Sigmoid colon (tissue), 7 donors: ENCODE data around the gene TADA3. TPM values are rescaled to one million over a fixed set of nuclear protein-coding genes. Genes with fewer than 3 reads are reported as not detected.
A peak's percentile ranks its signal among the peaks of the same experiment; 100 is the strongest.

ENCODE experiments used
- DNase-seq: peaks from one replicate; pipeline ENCODE4 v3.0.0-alpha.2; 2019
- H3K27ac ChIP-seq, 4 donors: fragments of 200-600 bp; sonication (generic); one replicate each; pipeline ENCODE4 v1.5.1; 2016 to 2019; ENCODE audit warnings: mild to moderate bottlenecking in 1 of 4
- H3K27me3 ChIP-seq, 3 donors: fragments of 200-600 bp; sonication (generic); one replicate each; pipeline ENCODE4 v1.5.1; 2019; ENCODE audit warnings: mild to moderate bottlenecking in 1 of 3
- H3K36me3 ChIP-seq, 4 donors: fragments of 200-600 bp; sonication (generic); one replicate each; pipeline ENCODE4 v1.5.1; 2016 to 2019
- H3K4me1 ChIP-seq, 4 donors: fragments of 200-600 bp; sonication (generic); one replicate each; pipeline ENCODE4 v1.5.1; 2017 to 2019
- H3K4me3 ChIP-seq, 4 donors: fragments of 200-600 bp; sonication (generic); one replicate each; pipeline ENCODE4 v1.5.1; 2017 to 2019; ENCODE audit warnings: mild to moderate bottlenecking in 2 of 4, moderate library complexity in 1 of 4
- H3K9me3 ChIP-seq, 4 donors: fragments of 200-600 bp in 3 of 4; sonication (generic) in 3 of 4; one replicate each; pipeline versions ENCODE4 v1.5.1 to v1.6.1; 2013 to 2019
- CTCF ChIP-seq, 4 experiments: fragments of 450-650 bp in 3 of 4; fragments of 200-600 bp in 1 of 4; IDR thresholded peaks; one replicate each; pipeline ENCODE4 v1.5.1; 2016 to 2019; ENCODE audit warnings: antibody characterized with exemption in 4 of 4, mild to moderate bottlenecking in 3 of 4, moderate library complexity in 2 of 4
- EP300 ChIP-seq, 4 donors: sonication (generic); formaldehyde crosslinking; IDR thresholded peaks; one replicate each; pipeline ENCODE4 v1.6.1; 2017; ENCODE audit warnings: antibody characterized with exemption in 4 of 4
- POLR2A ChIP-seq, 2 donors: fragments of 450-650 bp; IDR thresholded peaks; one replicate each; pipeline ENCODE4 v1.6.1; 2016; ENCODE audit warnings: antibody characterized with exemption in 2 of 2, mild to moderate bottlenecking in 2 of 2, moderate library complexity in 2 of 2
- POLR2AphosphoS5 ChIP-seq, 4 donors: sonication (generic); formaldehyde crosslinking; IDR thresholded peaks; one replicate each; pipeline ENCODE4 v1.6.1; 2017; ENCODE audit warnings: antibody characterized with exemption in 4 of 4
- WGBS, 2 donors: extraction: QIAGEN DNeasy Blood & Tissue Kit; methylation state at CpG; one replicate each; pipeline ENCODE4 v1.1.7; 2013; 5-methylcytosine and 5-hydroxymethylcytosine counted together
- intact Hi-C: fragments of 100-400 bp; cut with DNase I; formaldehyde crosslinking; loops from one replicate; pipeline ENCODE4 v1.15.1; 2023
- polyA plus RNA-seq, 3 donors: library from polyadenylated mRNA; stranded (reverse); fragments of 200-250 nt; gene quantifications; one replicate each; pipeline ENCODE4 v1.2.3, GENCODE V29; 2013
- total RNA-seq, 4 donors: library from RNA; depleted of rRNA; stranded (reverse); fragments of >200 nt; gene quantifications; one replicate each; pipeline ENCODE4 v1.1.0, GENCODE V29; 2016
- donor health status: healthy with polysubstance abuse.
- donor health status: Bipolar disorder and iron deficiency.
- donor health status: healthy.

Gene TADA3
- total and polyA plus RNA-seq, 7 donors: 52.2 to 87.1 (median 72.4) TPM

- Histone ChIP-seq H3K9me3 (no peaks in the 10 kb centered on the region), H3K27me3 (no peaks in the 10 kb centered on the region), H3K36me3 (peaks cover 26 to 46% (median 35%) of the 10 kb centered on the region in 4 donors), H3K4me3 (no peak overlapping the region), H3K4me1 (peaks cover 0 to 17% (median 13%) of the 10 kb centered on the region in 4 donors), H3K27ac (peak overlapping the region; percentile 95 to 98 (median 96))
- TF ChIP-seq EP300 (IDR thresholded peaks at IDR 0.05) (no peak), CTCF (IDR thresholded peaks at IDR 0.05) (no peak), POLR2A (IDR thresholded peaks at IDR 0.05) (no peak), POLR2AphosphoS5 (IDR thresholded peaks at IDR 0.05) (no peak)
- intact Hi-C loops: loop anchor here (5.0 kb wide), 1 partner anchor 91 kb away; no protein-coding TSS in a partner anchor
- no peak for DNase-seq
- 51 to 69% methylated on average over 7 of the region's 7 CpGs for WGBS, 2 donors
Observed at GRCh38 chr3:9808345-9809037, 16.2 kb upstream of the TADA3 start.

DNA sequence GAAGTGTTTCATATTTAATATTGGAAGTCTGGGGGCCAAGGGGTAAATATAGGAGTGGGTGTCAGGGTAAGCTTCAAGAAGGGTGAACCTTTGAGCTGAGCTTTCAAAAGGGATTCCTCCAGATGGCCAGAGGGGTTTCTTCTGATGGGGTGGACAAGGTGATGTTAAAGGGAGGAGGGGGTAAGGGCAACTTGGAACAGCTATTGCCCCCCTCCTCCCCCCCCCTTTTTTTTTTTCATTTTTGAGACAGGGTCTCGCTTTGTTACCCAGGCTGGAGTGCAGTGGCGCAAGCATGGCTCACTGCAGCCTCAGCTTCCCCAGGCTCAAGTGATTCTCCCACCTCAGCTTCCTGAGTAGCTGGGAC, 15.7 kb upstream of the TADA3 start:
- WGBS, 2 donors: 72 to 90% methylated on average over 2 of the region's 2 CpGs
- intact Hi-C loops: loop anchor here (5.0 kb wide), 1 partner anchor 91 kb away; no protein-coding TSS in a partner anchor
- TF ChIP-seq CTCF (IDR thresholded peaks at IDR 0.05): no peak
- no peak for TF ChIP-seq POLR2A (IDR thresholded peaks at IDR 0.05)
- TF ChIP-seq POLR2AphosphoS5 (IDR thresholded peaks at IDR 0.05): no peak
- TF ChIP-seq EP300 (IDR thresholded peaks at IDR 0.05): no peak

DNA sequence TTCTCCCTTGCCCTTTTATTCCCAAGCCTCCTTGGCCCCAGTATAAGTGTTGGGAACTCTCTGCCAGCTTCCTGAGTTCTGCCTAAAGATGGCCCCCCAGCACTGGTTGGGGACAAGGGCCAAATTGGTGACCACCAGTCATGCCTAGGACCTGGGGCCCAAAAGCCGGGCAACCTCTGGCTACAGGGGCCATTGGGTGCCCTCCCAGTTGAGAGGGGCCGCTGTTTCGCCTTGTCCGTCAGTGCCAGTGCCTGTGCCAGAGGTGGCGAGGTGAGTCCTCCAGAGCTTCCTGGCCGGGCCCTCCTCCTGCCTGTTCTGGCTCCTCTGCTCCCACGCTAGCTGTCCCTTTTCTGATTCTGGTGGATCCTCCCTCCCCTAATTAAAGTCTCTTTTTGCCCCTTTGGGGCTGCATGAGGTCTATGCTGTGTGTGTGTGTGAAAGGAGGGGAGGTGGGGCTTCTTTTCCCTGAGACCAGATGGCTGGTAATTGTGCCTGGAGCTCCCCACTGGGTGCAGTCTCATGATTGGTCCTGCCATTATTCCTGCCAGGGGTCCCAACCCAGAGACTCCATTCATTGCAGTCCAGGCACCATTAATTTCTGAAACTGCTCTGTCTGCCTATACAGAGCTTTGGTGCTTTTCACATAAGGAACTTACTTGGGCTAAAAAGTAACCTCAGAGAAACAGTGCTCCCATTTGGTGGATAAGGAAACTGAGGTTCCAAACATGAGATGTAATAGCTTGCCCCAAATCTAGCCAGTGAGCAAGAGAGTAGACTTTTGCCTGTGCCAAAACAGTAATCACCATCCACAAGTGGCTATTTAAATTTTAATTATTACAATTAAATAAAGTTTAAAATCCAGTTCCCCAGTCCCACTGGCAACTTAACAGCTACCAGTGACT, 14.7 kb upstream of the TADA3 start:
- no peaks in the 10 kb centered on the region for H3K27me3 ChIP-seq
- 95 to 96% methylated on average over 7 of the region's 7 CpGs for WGBS, 2 donors
- DNase-seq: no peak

More for the DNA sequence above, 15.7 kb upstream of the TADA3 start:
- Histone ChIP-seq H3K36me3 (peaks cover 32 to 46% (median 40%) of the 10 kb centered on the region in 4 donors), H3K27me3 (no peaks in the 10 kb centered on the region), H3K4me3 (no peak overlapping the region), H3K4me1 (peaks cover 0 to 17% (median 13%) of the 10 kb centered on the region in 4 donors), H3K27ac (peak overlapping the region in 1 of 4 donors; percentile 98), H3K9me3 (no peaks in the 10 kb centered on the region)
- DNase-seq: no peak

DNA sequence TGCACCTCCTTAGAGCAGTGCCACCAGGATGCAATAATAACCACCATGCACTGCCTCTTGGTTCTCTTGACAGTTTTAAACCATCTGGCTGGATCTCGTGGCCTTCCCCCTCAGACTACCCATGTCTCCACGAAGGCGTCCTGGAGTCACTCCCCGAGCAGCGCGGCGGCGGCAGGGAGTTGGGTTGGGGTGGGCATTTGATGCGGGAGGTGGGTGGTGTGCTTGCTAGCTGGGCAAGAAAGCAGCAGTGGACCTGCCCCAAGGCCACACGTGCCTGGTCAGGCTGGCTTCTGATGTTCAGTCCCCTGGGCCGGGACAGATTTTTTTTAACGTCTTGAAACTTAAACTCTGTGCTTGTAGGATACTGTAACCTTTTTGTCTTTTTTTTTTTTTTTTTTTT, 13.9 kb upstream of the TADA3 start:
- H3K27me3 ChIP-seq: no peaks in the 10 kb centered on the region
- TF ChIP-seq EP300 (IDR thresholded peaks at IDR 0.05) (no peak), CTCF (IDR thresholded peaks at IDR 0.05) (no peak), POLR2A (IDR thresholded peaks at IDR 0.05) (no peak), POLR2AphosphoS5 (IDR thresholded peaks at IDR 0.05) (no peak)
- no peak overlapping the region for H3K27ac ChIP-seq
- H3K4me3 ChIP-seq: no peak overlapping the region
- intact Hi-C loops: loop anchor here (5.0 kb wide), 1 partner anchor 89 kb away; no protein-coding TSS in a partner anchor
- no peaks in the 10 kb centered on the region for H3K9me3 ChIP-seq
- peaks cover 0 to 16% (median 10%) of the 10 kb centered on the region in 4 donors for H3K4me1 ChIP-seq
- WGBS, 2 donors: 92 to 94% methylated on average over 12 of the region's 12 CpGs
- DNase-seq: no peak
- H3K36me3 ChIP-seq: peaks cover 46 to 56% (median 53%) of the 10 kb centered on the region in 4 donors

More for the DNA sequence above, 14.7 kb upstream of the TADA3 start:
- Histone ChIP-seq H3K4me1 (peaks cover 0 to 17% (median 13%) of the 10 kb centered on the region in 4 donors), H3K9me3 (no peaks in the 10 kb centered on the region), H3K4me3 (no peak overlapping the region), H3K27ac (no peak overlapping the region), H3K36me3 (peaks cover 38 to 48% (median 45%) of the 10 kb centered on the region in 4 donors)
- intact Hi-C loops: loop anchor here (5.0 kb wide), 1 partner anchor 90 kb away; no protein-coding TSS in a partner anchor
- no peak for TF ChIP-seq CTCF (IDR thresholded peaks at IDR 0.05)
- no peak for TF ChIP-seq EP300 (IDR thresholded peaks at IDR 0.05)
- TF ChIP-seq POLR2A (IDR thresholded peaks at IDR 0.05): no peak
- no peak for TF ChIP-seq POLR2AphosphoS5 (IDR thresholded peaks at IDR 0.05)
